ENCODE data around the gene ADAM15. TPM values are rescaled to one million over a fixed set of nuclear protein-coding genes. Genes with fewer than 3 reads are reported as not detected.

Gene ADAM15
- total and polyA plus RNA-seq, 12 donors = 46.7 to 305 (median 65.0) TPM

GRCh38 chr1:155009742-155010141 is 41.4 kb upstream of the ADAM15 start:
- Histone ChIP-seq H3K4me1 (peaks cover 21 to 93% (median 69%) of the 10 kb centered on the region in 9 donors), H3K27ac (peak overlapping the region in 3 of 10 donors; percentile 83 to 98 (median 95)), H3K4me3 (peak overlapping the region in 1 of 10 donors; percentile 54), H3K27me3 (no peaks in the 10 kb centered on the region), H3K9me3 (no peaks in the 10 kb centered on the region), H3K36me3 (peaks cover 0 to 13% (median 2%) of the 10 kb centered on the region in 9 donors)
- no peak for TF ChIP-seq CTCF (IDR thresholded peaks at IDR 0.05)
- DNase-seq (no peak), ATAC-seq (no peak)
- 91 to 95% methylated on average over 5 of the region's 5 CpGs for WGBS, 2 donors
- intact Hi-C loops (cut with DNase I) = loop anchor here in 1 of 10 donors (10.0 kb wide), 2 partner anchors 55 kb away; partner anchors contain the start of genes EFNA4 and PBXIP1

GRCh38 chr1:155010211-155010918 is 40.8 kb upstream of the ADAM15 start:
- TF ChIP-seq CTCF (IDR thresholded peaks at IDR 0.05) = no peak
- H3K4me3 ChIP-seq = peak overlapping the region in 1 of 10 donors; percentile 54
- intact Hi-C loops (cut with DNase I) = loop anchor here in 1 of 10 donors (10.0 kb wide), 1 partner anchor 56 kb away; the partner anchor contains the start of gene PBXIP1
- H3K27ac ChIP-seq = peak overlapping the region in 5 of 10 donors; percentile 19 to 95 (median 67)
- DNase-seq (no peak), ATAC-seq (no peak)
- H3K36me3 ChIP-seq = peaks cover 0 to 20% (median 8%) of the 10 kb centered on the region in 9 donors
- H3K4me1 ChIP-seq = peaks cover 16 to 87% (median 62%) of the 10 kb centered on the region in 9 donors
- no peaks in the 10 kb centered on the region for H3K27me3 ChIP-seq
- H3K9me3 ChIP-seq = no peaks in the 10 kb centered on the region
- 57 to 61% methylated on average over 11 of the region's 11 CpGs for WGBS, 2 donors

- TF ChIP-seq CTCF (IDR thresholded peaks at IDR 0.05) = no peak
- no peaks in the 10 kb centered on the region for H3K27me3 ChIP-seq
- H3K4me1 ChIP-seq = peaks cover 12 to 82% (median 56%) of the 10 kb centered on the region in 9 donors
- ATAC-seq (no peak), DNase-seq (no peak)
- intact Hi-C loops (cut with DNase I) = loop anchor here in 1 of 10 donors (10.0 kb wide), 1 partner anchor 56 kb away; the partner anchor contains the start of gene PBXIP1
- 70% methylated on average over 5 of the region's 5 CpGs for WGBS, 2 donors
- H3K9me3 ChIP-seq = no peaks in the 10 kb centered on the region
- peaks cover 0 to 26% (median 9%) of the 10 kb centered on the region in 9 donors for H3K36me3 ChIP-seq
- H3K27ac ChIP-seq = peak overlapping the region in 7 of 10 donors; percentile 19 to 95 (median 55)
- peak overlapping the region in 1 of 10 donors; percentile 54 for H3K4me3 ChIP-seq
Observed at GRCh38 chr1:155011004-155011416, 40.1 kb upstream of the ADAM15 start.

GRCh38 chr1:155011437-155012025 is 39.6 kb upstream of the ADAM15 start:
- no peaks in the 10 kb centered on the region for H3K27me3 ChIP-seq
- intact Hi-C loops (cut with DNase I) = loop anchor here in 1 of 10 donors (10.0 kb wide), 1 partner anchor 57 kb away; the partner anchor contains the start of gene PBXIP1
- peaks cover 0 to 31% (median 9%) of the 10 kb centered on the region in 9 donors for H3K36me3 ChIP-seq
- H3K4me3 ChIP-seq = no peak overlapping the region
- DNase-seq (no peak), ATAC-seq (no peak)
- H3K4me1 ChIP-seq = peaks cover 8 to 82% (median 52%) of the 10 kb centered on the region in 9 donors
- WGBS, 2 donors = 85 to 92% methylated on average over 6 of the region's 6 CpGs
- TF ChIP-seq CTCF (IDR thresholded peaks at IDR 0.05) = no peak
- H3K9me3 ChIP-seq = no peaks in the 10 kb centered on the region
- peak overlapping the region in 8 of 10 donors; percentile 31 to 95 (median 60) for H3K27ac ChIP-seq

Measured in heart right ventricle (tissue), 16 donors.